CD4-positive, alpha-beta T cell (primary cell): ENCODE measurements around the gene STARD7. TPM values are rescaled to one million over a fixed set of nuclear protein-coding genes. Genes with fewer than 3 reads are reported as not detected.

Experiments used
- ATAC-seq: fragments of 200-7000 bp; cut with Tn5 transposase; one replicate; pipeline ENCODE4 v1.10.0; 2022; ENCODE audit warnings: mild to moderate bottlenecking; ENCODE audit not compliant: poor library complexity
- CTCF ChIA-PET: fragments of 350-600 bp; sonication (Branson Sonifier 250); formaldehyde crosslinking; loops from one replicate; lab custom pipeline; 2021; ENCODE audit warnings: antibody characterized with exemption, inconsistent platforms; lab: Charles Lee
- POLR2A ChIA-PET: fragments of 350-600 bp; sonication (Branson Sonifier 250); formaldehyde crosslinking; loops from one replicate; lab custom pipeline; 2021; ENCODE audit warnings: antibody characterized with exemption, inconsistent platforms; lab: Charles Lee
- DNase-seq, 14 experiments: peaks; one replicate each; pipeline ENCODE4 v3.0.0-alpha.2; 2013 to 2020; ENCODE audit warnings: mixed read lengths in 2 of 14
- H3K27ac ChIP-seq, 2 donors: one replicate each; pipeline versions ENCODE4 v1.5.1 to v1.7.0; 2013; ENCODE audit warnings: low read length in 2 of 2, low read depth in 1 of 2, mild to moderate bottlenecking in 1 of 2
- H3K27me3 ChIP-seq, 2 experiments: 1 replicate in 1 of 2; 2 replicates in 1 of 2; pipeline versions ENCODE4 v1.6.1 to v1.7.0; 2013; ENCODE audit warnings: low read length in 2 of 2, control low read depth in 1 of 2, mild to moderate bottlenecking in 1 of 2, moderate library complexity in 1 of 2; ENCODE audit not compliant: insufficient read depth in 2 of 2, control insufficient read depth in 1 of 2
- H3K36me3 ChIP-seq: one replicate; pipeline ENCODE4 v1.6.1; 2013; ENCODE audit warnings: low read length, control low read depth; ENCODE audit not compliant: insufficient read depth
- H3K4me1 ChIP-seq: one replicate; pipeline ENCODE4 v1.6.1; 2013; ENCODE audit warnings: low read length, control low read depth; ENCODE audit not compliant: insufficient read depth
- H3K4me3 ChIP-seq: one replicate; pipeline ENCODE4 v1.5.1; 2013; ENCODE audit warnings: mild to moderate bottlenecking, low read length, moderate library complexity
- H3K9me3 ChIP-seq, 2 experiments: 1 replicate in 1 of 2; 2 replicates in 1 of 2; pipeline versions ENCODE4 v1.6.1 to v1.7.0; 2013; ENCODE audit warnings: low read length in 2 of 2, mild to moderate bottlenecking in 2 of 2, control low read depth in 1 of 2, moderate library complexity in 1 of 2; ENCODE audit not compliant: control insufficient read depth in 1 of 2, insufficient read depth in 1 of 2
- H3K27ac Mint-ChIP-seq: one replicate; pipeline ENCODE4 v1.8.0; 2020; ENCODE audit warnings: mixed read lengths
- H3K27me3 Mint-ChIP-seq: one replicate; pipeline ENCODE4 v1.8.0; 2021; ENCODE audit warnings: mixed read lengths
- H3K36me3 Mint-ChIP-seq: one replicate; pipeline ENCODE4 v1.8.0; 2021; ENCODE audit warnings: low read depth, mixed read lengths
- H3K4me1 Mint-ChIP-seq: one replicate; pipeline ENCODE4 v1.8.0; 2021; ENCODE audit warnings: low read depth, mixed read lengths
- H3K4me3 Mint-ChIP-seq: one replicate; pipeline ENCODE4 v1.8.0; 2020; ENCODE audit warnings: mild to moderate bottlenecking, mixed read lengths
- H3K9me3 Mint-ChIP-seq: one replicate; pipeline ENCODE4 v1.8.0; 2020; ENCODE audit warnings: mixed read lengths
- intact Hi-C, 2 experiments: fragments of 100-400 bp; cut with DNase I in 1 of 2; cut with micrococcal nuclease in 1 of 2; formaldehyde crosslinking; loops; one replicate each; pipeline versions ENCODE4 v1.15.1 to v1.9.0; 2023 to 2025; cut with DNase I, micrococcal nuclease
- total RNA-seq, 174 experiments: library from RNA in 2 of 174; stranded (reverse) in 2 of 174; gene quantifications; one replicate each; pipeline ENCODE4 v1.2.3 and lab custom pipeline; 2021 to 2026
- TF ChIP-seq, protein P1 (sequence below): fragments of 200-600 bp; IDR thresholded peaks from one replicate; pipeline ENCODE4 v1.8.0; 2022; ENCODE audit warnings: antibody characterized with exemption, mild to moderate bottlenecking

The STARD7 gene
- total RNA-seq, 2 experiments from 2014 or later: 57.4 to 58.6 TPM

DNA sequence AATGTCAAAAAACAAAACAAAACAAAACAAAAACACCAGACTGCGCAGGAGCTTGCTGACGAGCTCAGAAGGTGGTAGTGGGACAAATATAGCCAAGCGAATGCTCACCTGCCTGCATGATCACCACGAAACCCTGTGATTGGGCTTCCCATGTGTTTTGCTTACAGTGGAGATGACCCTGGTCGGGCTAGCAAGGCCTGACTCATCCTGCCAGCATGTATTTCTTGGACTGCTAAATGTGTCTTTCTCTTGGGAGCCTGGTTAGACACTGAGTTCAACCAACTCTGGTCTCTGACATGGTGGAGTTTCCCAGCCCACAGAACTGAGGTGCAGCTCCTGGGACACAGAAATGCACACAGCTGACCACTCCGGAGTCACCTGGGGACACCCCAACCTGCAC lies 32.7 kb downstream of the STARD7 start:
- Mint-ChIP-seq H3K4me1 (peaks cover 16% of the 10 kb centered on the region), H3K27ac (no peak overlapping the region), H3K4me3 (no peak overlapping the region), H3K27me3 (no peaks in the 10 kb centered on the region), H3K36me3 (no peaks in the 10 kb centered on the region), H3K9me3 (no peaks in the 10 kb centered on the region)
- no peaks in the 10 kb centered on the region for H3K9me3 ChIP-seq
- H3K27me3 ChIP-seq: no peaks in the 10 kb centered on the region
- no peaks in the 10 kb centered on the region for H3K36me3 ChIP-seq
- peaks cover 9% of the 10 kb centered on the region for H3K4me1 ChIP-seq
- TF ChIP-seq, protein P1, sequence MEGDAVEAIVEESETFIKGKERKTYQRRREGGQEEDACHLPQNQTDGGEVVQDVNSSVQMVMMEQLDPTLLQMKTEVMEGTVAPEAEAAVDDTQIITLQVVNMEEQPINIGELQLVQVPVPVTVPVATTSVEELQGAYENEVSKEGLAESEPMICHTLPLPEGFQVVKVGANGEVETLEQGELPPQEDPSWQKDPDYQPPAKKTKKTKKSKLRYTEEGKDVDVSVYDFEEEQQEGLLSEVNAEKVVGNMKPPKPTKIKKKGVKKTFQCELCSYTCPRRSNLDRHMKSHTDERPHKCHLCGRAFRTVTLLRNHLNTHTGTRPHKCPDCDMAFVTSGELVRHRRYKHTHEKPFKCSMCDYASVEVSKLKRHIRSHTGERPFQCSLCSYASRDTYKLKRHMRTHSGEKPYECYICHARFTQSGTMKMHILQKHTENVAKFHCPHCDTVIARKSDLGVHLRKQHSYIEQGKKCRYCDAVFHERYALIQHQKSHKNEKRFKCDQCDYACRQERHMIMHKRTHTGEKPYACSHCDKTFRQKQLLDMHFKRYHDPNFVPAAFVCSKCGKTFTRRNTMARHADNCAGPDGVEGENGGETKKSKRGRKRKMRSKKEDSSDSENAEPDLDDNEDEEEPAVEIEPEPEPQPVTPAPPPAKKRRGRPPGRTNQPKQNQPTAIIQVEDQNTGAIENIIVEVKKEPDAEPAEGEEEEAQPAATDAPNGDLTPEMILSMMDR: no peak
- intact Hi-C loops: loop anchor here (10.0 kb wide), 2 partner anchors 151 to 181 kb away; partner anchors contain the start of gene ANKRD36C (in 1 of the 2)
- H3K4me3 ChIP-seq: no peak overlapping the region
- ChIA-PET CTCF (interaction anchor here (2.4 to 5.3 kb wide), 3 partner anchors 34 to 184 kb away, joined by 20 to 229 read pairs (median 35); partner anchors contain the start of genes ADRA2B, ANKRD36C, ASTL and DUSP2), POLR2A (interaction anchor here (0.6 to 4.7 kb wide), 2 partner anchors 32 to 33 kb away, joined by 3 to 199 read pairs; partner anchors contain the start of genes ASTL, DUSP2 and STARD7)
- H3K27ac ChIP-seq: no peak overlapping the region
- DNase-seq (no peak), ATAC-seq (no peak)

DNA sequence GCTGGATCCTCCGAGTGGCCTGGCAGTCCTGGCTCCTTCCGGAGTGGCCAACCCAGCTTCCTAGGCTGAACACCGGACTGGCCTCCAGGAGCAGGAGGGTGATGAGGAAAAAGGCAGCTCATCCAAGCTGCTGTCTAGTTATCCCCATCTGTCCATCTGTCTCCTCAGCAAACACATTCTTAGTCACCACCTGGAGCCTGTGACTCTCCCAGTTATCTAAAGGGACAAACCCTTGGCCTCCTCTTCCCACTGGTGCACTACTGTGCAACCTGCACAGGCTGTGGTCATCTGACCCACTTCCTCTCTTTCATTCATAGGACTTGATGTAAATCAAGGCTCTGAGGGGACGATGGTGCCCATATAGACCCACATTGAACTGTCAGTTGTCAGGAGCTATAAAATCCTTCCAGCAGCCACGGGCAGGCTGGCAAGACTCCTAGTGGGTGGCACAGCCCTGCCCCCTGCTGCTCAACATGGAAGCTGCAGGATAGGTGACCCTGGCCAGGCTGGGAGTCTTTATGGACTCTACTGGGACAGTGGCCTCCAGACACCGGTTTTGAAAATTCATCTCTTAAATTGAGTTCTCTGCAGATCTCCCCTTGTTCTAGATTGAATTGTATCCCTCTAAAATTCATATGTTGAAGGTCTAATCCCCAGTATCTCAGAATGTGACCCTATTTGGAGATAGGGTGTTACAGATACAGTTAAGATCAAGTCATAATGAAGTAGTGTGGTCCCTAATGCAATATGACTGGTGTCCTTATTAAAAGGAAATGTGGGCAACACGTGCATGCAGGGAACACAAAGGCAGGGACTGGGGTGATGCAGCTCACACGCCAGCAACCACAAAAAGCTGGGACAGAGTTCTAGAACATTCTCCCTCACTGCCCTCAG lies 34.1 kb downstream of the STARD7 start:
- Histone ChIP-seq H3K27me3 (no peaks in the 10 kb centered on the region), H3K36me3 (no peaks in the 10 kb centered on the region), H3K4me1 (peaks cover 6% of the 10 kb centered on the region), H3K27ac (no peak overlapping the region), H3K9me3 (no peaks in the 10 kb centered on the region), H3K4me3 (no peak overlapping the region)
- TF ChIP-seq, protein P1: peak; percentile 92
- Mint-ChIP-seq H3K4me1 (peaks cover 11% of the 10 kb centered on the region), H3K36me3 (no peaks in the 10 kb centered on the region), H3K4me3 (no peak overlapping the region), H3K9me3 (no peaks in the 10 kb centered on the region), H3K27ac (no peak overlapping the region), H3K27me3 (no peaks in the 10 kb centered on the region)
- intact Hi-C loops: loop anchor here (1.0 to 10.0 kb wide), 3 partner anchors 36 to 180 kb away; partner anchors contain the start of genes ASTL (in 2 of the 2) and ANKRD36C (in 1 of the 2)
- CTCF ChIA-PET: interaction anchor here (0.6 to 5.3 kb wide), 26 partner anchors 8 to 581 kb away, joined by 3 to 229 read pairs (median 4); partner anchors contain the start of genes ADRA2B, ANKRD36C, ASTL and DUSP2
- DNase-seq (peak; percentile 76 to 90 (median 82)), ATAC-seq (peak; percentile 100)
- POLR2A ChIA-PET: interaction anchor here (0.5 to 4.7 kb wide), 8 partner anchors 10 to 131 kb away, joined by 3 to 199 read pairs (median 5); partner anchors contain the start of genes ASTL, DUSP2, SNRNP200 and STARD7

DNA sequence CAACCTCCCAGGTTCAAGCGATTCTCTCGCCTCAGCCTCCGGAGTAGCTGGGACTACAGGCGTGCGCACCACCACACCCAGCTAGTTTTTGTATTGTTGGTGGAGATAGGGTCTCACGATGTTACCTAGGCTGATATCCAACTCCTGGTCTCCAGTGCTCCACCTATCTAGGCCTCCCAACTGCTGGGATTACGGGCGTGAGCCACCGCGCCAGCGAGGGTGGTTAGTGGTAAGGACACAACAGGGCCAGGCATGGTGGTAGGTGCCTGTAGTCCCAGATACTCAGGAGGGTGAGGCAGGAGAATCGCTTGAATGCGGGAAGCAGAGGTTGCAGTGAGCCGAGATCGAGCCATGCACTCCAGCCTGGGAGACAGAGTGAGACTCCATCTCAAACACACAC lies 36.8 kb downstream of the STARD7 start:
- Histone ChIP-seq H3K27ac (no peak overlapping the region), H3K36me3 (no peaks in the 10 kb centered on the region), H3K9me3 (no peaks in the 10 kb centered on the region), H3K4me3 (no peak overlapping the region), H3K4me1 (peaks cover 6% of the 10 kb centered on the region), H3K27me3 (no peaks in the 10 kb centered on the region)
- CTCF ChIA-PET: no interaction called here
- H3K4me1 Mint-ChIP-seq: peaks cover 11% of the 10 kb centered on the region
- no peaks in the 10 kb centered on the region for H3K27me3 Mint-ChIP-seq
- no peak overlapping the region for H3K4me3 Mint-ChIP-seq
- no peaks in the 10 kb centered on the region for H3K36me3 Mint-ChIP-seq
- no peak overlapping the region for H3K27ac Mint-ChIP-seq
- no peak for ATAC-seq
- peaks cover 2% of the 10 kb centered on the region for H3K9me3 Mint-ChIP-seq
- intact Hi-C loops: loop anchor here (10.0 kb wide), 2 partner anchors 147 to 177 kb away; partner anchors contain the start of gene ANKRD36C (in 1 of the 2)
- POLR2A ChIA-PET: no interaction called here
- TF ChIP-seq, protein P1: no peak
- no peak for DNase-seq
